ENCODE measurements around the gene IGFBP4.

DNA sequence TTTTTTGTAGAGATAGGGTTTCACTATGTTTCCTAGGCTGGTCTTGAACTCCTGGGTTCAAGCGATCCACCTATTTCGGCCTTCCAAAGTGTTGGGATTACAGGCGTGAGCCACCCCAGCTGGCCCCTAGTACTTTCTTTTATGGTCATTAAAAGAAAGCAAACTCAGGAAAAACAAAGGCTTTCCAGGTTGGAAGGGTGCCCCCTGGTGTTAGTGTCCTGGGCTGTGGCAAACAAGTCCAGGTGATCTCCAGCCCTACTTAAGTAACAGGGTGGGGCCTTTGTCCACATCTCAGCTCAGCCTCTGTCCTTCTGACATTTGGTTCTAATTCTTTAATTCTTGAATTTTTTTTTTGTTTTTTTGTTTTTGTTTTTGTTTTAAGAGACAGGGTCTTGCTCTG, 6.9 kb downstream of the IGFBP4 start:
- TF ChIP-seq, protein P1, sequence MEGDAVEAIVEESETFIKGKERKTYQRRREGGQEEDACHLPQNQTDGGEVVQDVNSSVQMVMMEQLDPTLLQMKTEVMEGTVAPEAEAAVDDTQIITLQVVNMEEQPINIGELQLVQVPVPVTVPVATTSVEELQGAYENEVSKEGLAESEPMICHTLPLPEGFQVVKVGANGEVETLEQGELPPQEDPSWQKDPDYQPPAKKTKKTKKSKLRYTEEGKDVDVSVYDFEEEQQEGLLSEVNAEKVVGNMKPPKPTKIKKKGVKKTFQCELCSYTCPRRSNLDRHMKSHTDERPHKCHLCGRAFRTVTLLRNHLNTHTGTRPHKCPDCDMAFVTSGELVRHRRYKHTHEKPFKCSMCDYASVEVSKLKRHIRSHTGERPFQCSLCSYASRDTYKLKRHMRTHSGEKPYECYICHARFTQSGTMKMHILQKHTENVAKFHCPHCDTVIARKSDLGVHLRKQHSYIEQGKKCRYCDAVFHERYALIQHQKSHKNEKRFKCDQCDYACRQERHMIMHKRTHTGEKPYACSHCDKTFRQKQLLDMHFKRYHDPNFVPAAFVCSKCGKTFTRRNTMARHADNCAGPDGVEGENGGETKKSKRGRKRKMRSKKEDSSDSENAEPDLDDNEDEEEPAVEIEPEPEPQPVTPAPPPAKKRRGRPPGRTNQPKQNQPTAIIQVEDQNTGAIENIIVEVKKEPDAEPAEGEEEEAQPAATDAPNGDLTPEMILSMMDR (IDR thresholded peaks at IDR 0.05), result peak; percentile 58
- no peak for TF ChIP-seq EZH2 (IDR thresholded peaks at IDR 0.05; ENCODE audit: borderline replicate concordance, insufficient read depth, low read depth, low read length, poor library complexity, severe bottlenecking)
